GM12875 (cell line): ENCODE measurements around the gene ARID4A.

Experiments
- H3K4me3 ChIP-seq: one replicate; pipeline ENCODE4 v1.5.1; 2011; ENCODE audit warnings: low read depth, low read length, control low read depth
- TF ChIP-seq, protein P1 (sequence below): IDR thresholded peaks from 2 replicates; pipeline ENCODE4 v1.5.1; 2011; ENCODE audit warnings: low read depth, mild to moderate bottlenecking, control low read depth, inconsistent platforms, low read length, moderate library complexity, borderline replicate concordance; ENCODE audit not compliant: insufficient read depth

The ARID4A gene

DNA sequence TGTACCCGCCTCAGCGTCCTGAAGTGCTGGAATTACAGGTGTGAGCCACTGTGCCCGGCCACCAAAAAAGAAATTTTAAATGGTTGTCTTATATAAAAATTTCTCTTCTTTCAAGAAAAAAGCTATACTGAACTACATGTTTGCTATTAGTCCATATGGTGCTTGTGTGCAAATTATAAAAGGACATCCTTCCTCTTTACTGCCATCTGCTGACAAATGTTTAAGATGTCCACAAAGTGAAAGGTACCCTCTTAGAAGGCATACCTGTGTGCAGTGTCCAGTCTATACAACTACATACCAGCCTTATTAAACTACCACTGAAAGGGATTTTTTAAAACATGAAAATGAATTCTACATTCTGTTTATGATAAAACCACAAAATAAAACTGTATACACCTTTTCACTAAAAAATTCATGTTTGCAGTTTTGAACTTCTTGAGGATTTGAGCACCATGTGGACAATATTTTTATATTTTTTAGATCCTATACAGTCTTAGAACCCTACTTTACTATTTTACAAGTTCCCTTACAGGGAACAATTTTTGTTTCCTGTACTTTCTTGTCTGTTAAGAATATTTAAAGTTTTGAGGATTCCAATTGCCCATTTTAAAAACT is 64.5 kb downstream of the ARID4A start:
- TF ChIP-seq, protein P1, sequence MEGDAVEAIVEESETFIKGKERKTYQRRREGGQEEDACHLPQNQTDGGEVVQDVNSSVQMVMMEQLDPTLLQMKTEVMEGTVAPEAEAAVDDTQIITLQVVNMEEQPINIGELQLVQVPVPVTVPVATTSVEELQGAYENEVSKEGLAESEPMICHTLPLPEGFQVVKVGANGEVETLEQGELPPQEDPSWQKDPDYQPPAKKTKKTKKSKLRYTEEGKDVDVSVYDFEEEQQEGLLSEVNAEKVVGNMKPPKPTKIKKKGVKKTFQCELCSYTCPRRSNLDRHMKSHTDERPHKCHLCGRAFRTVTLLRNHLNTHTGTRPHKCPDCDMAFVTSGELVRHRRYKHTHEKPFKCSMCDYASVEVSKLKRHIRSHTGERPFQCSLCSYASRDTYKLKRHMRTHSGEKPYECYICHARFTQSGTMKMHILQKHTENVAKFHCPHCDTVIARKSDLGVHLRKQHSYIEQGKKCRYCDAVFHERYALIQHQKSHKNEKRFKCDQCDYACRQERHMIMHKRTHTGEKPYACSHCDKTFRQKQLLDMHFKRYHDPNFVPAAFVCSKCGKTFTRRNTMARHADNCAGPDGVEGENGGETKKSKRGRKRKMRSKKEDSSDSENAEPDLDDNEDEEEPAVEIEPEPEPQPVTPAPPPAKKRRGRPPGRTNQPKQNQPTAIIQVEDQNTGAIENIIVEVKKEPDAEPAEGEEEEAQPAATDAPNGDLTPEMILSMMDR, result no peak
- H3K4me3 ChIP-seq, result no peak overlapping the region

DNA sequence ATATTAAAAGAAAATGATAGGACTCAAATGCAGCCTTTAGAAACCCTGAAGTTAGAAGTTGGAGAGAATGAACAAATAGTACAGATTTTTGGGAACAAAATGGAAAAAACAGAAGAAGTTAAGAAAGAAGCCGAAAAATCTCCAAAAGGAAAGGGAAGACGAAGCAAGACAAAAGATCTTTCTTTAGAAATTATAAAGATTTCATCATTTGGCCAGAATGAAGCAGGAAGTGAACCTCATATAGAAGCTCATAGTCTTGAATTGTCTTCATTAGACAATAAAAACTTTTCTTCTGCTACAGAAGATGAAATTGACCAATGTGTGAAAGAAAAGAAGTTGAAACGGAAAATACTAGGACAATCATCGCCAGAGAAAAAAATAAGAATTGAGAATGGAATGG is 66.0 kb downstream of the ARID4A start:
- no peak overlapping the region for H3K4me3 ChIP-seq
- TF ChIP-seq, protein P1, result no peak

DNA sequence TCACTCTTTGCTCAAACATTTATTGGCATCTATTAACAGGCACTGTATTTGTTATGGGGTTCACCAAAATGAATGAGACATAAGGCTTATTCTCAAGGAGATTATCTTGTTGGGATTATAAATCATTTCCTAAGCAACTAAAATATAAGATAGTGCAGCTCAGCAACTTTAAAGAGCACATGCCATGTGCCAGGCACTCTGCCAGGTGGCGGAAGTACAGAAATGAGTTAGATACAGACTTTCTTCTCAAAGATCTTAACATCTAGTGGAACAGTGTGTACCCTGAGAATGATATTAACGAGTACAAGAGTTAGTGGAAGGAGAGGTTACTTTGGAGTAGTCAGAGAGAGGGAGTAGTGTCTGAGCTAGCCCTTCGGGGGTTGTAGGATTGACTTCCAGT is 68.9 kb downstream of the ARID4A start:
- TF ChIP-seq, protein P1, result no peak

DNA sequence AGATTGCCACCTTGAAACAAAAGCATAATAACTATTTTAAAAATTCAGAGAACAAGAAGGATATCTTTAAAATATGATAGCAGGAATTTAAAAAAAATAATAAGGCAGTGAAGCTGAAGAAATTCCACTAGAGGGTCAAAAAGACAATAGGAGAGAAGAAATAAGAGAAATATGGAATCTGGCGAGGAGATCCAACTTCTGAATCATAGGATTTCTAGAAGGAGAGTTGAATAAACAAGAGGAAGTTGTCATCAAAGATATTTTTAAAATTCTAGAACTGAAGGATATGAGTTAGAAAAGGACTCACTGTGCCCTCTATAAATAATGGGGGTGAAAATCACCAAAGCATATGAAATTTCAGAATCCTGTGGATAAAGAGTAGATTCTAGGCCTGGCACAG is 70.6 kb downstream of the ARID4A start:
- TF ChIP-seq, protein P1, result no peak
- no peak overlapping the region for H3K4me3 ChIP-seq

More for the DNA sequence above, 68.9 kb downstream of the ARID4A start:
- no peak overlapping the region for H3K4me3 ChIP-seq

DNA sequence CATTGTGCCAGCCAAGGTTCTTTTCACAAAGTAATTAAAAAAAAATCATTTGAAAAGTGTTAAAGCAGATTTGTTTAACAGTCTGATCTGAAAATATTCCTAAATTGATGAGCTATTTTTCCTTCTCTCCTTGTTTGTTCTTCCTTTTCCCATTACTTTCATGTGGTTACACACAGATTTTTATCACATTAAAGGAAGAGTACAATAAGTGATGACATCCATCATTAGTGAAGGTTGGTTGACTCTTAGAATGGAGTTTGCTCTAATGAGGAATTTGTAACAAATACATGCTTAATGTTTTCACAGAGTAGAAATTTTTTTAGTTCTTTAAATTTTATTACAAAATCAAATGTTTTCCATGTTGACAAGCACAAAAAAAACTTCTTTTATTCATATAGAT is 78.4 kb downstream of the ARID4A start:
- no peak overlapping the region for H3K4me3 ChIP-seq
- TF ChIP-seq, protein P1, result no peak

DNA sequence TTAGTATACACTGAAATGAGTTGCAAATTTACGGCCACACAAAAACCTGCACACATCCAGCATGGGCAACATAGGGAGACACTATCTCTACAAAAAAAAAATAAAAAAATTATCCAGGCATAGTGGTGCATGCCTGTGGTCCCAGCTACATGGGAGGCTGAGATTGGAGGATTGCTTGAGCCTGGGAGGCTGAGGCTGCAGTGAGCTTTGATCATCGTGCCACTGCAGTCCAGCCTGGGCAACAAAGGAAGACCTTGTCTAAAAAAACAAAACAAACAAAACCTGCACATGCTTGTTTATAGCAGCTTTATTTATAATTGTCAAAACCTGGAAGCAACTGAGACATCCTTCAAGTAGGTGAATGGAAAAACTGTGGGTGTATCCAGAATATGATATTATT is 92.5 kb downstream of the ARID4A start:
- H3K4me3 ChIP-seq, result no peak overlapping the region
- TF ChIP-seq, protein P1, result no peak

DNA sequence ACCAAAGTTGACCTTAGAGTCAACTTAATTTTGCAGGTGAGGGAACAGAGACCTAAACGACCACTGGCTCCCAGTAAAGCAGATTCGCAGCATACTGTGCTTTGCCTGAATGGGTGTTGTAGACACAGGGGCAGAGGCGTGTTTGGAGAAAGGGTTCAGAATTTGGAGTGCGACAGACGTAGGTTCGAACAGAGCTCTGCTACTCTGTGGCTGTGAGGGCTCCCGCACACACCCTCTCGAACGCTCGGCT is 97.1 kb downstream of the ARID4A start:
- peak overlapping the region; percentile 40 for H3K4me3 ChIP-seq
- TF ChIP-seq, protein P1, result no peak
